ENCODE data around the gene AKAP10.
"Not testable (repeated sequence)": the region's sequence is repeated elsewhere in the genome, so short reads cannot be mapped to it uniquely, and the experiment has no call there.

Gene AKAP10

DNA sequence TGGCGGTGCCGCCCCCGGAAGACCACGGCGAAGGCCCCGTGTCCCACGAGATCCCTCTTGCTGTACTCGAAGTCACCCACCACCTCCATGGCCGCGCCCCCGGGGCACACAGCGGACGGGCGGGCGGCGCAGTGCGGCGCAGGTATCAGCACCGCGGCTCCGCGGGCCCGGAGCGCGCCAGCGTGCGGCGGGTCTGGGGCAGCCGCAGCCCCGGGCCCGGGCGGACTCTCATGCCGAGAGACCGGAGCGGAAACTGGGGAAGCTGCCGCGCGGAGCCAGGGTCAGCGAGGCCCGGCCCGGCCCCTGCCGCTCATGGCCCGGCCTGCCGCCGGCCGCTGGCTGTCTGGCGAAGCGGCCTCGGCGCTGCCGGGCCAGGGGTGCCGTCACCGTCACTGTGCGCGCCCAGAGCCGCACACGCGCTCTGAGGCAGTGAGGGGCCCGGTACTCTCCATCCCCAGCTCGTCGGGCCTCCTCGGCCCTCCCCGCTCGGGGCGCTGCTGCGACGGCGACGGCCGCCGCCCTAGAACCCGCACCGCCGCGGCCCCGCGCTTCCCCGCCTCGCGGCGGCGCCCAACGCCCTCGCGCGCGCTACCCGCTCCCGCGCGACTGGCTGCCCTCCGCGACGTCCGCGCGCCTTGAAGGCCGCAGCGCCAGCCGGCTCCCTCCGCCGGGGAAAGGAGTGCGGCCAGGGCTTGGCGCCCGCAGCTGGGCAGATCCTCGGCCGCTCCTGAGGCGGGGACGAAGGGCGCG lies 110.1 kb downstream of the AKAP10 start, which contains the start of gene ULK2:
ULK2 (minus strand) TSS at position 608 of the 750 bp plus-strand sequence; CDS start at position 89, 519 bp downstream.
- peak in 2 of 3 donors; percentile 21 to 33 for DNase-seq (ENCODE audit: low read depth in 3 of 3)

DNA sequence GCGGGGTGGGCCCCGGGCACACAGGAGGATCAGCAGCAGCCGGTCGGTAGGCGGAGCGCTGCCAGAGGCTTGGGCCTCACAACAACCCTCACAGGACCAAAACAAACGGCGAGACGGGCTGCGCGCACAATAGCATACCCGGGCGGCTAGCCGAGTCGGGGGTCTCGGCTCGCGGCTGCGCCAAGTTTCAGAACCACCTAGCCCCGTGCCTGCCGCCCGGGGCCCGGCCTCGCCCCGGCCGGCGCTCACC lies 110.6 kb downstream of the AKAP10 start:
- DNase-seq (ENCODE audit: low read depth in 3 of 3): peak in 2 of 3 donors; percentile 12 to 39

DNA sequence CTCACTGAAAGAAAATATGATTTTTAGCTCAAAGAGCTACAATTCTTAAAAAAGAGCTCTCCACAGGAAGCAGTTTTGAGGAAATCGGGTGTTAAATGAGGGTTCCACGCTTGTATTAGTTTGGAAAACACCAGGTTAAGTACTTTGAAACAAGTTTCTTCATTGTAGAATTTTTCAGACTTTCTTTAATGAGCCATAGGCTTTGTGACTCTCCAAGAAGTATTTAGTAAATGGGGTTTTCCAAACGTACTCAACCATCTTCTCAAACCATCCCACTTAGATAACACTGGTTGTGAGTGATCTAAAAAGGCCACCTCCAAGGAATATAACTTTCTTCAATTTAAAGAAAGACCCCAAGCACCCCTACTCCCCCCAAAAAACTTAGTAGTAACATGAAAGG lies 112.6 kb downstream of the AKAP10 start:
- DNase-seq (ENCODE audit: low read depth in 3 of 3): no peak

- not testable (repeated sequence) for DNase-seq (ENCODE audit: low read depth in 3 of 3)
Measured at GRCh38 chr17:19860647-19861177, 116.9 kb downstream of the AKAP10 start.

DNA sequence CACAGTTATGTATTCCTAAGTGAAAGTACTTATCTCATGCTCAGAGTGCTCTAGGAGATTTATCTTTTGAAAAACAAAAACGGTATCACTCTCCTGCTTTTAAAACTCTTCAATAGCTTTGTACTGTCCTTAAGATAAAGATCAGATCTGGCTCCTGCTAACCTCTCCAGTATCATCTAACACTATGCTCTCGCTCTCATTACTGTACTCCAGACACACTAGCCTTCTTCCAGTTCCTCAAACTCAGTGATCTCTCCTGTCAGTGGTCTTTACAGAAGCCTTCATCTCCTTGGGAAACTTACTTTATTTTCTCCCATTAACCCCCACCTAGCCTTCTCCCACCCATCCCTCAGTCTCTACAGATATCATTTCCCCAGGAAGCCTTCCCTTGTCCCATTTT lies 120.0 kb downstream of the AKAP10 start:
- no peak for DNase-seq (ENCODE audit: low read depth in 3 of 3)
